Measurements from ENCODE around the gene CEP290. TPM values are rescaled to one million over a fixed set of nuclear protein-coding genes. Genes with fewer than 3 reads are reported as not detected.

The CEP290 gene
- polyA plus RNA-seq, 1 experiment, result 8.1 TPM

GRCh38 chr12:88153959-88154358 lies 12.1 kb upstream of the CEP290 start:
- TF ChIP-seq CTCF (IDR thresholded peaks at IDR 0.05; ENCODE audit: low read depth, low read length), result peak; percentile 41
- H3K27me3 ChIP-seq (ENCODE audit: control insufficient read depth, insufficient read depth, low read length), result no peaks in the 10 kb centered on the region
- POLR2A ChIA-PET, result no interaction called here
- CTCF ChIA-PET, result interaction anchor here (0.5 to 3.9 kb wide), 7 partner anchors 15 to 863 kb away, joined by 3 to 27 read pairs (median 3); partner anchors contain the start of gene KITLG
- no peaks in the 10 kb centered on the region for H3K9me3 ChIP-seq (ENCODE audit: control insufficient read depth, insufficient read depth, low read length)
- H3K27ac ChIP-seq (ENCODE audit: low read depth, low read length), result no peak overlapping the region
- H3K4me3 ChIP-seq (ENCODE audit: low read depth, low read length), result no peak overlapping the region
- peak; percentile 20 for DNase-seq (ENCODE audit: low read depth, low spot score)

- TF ChIP-seq CTCF (IDR thresholded peaks at IDR 0.05; ENCODE audit: low read depth, low read length), result no peak
- H3K27me3 ChIP-seq (ENCODE audit: control insufficient read depth, insufficient read depth, low read length), result no peaks in the 10 kb centered on the region
- CTCF ChIA-PET, result interaction anchor here (0.5 kb wide), 1 partner anchor 238 kb away, joined by 3 read pairs; no protein-coding TSS in a partner anchor
- no peak for DNase-seq (ENCODE audit: low read depth, low spot score)
- POLR2A ChIA-PET, result no interaction called here
- no peaks in the 10 kb centered on the region for H3K9me3 ChIP-seq (ENCODE audit: control insufficient read depth, insufficient read depth, low read length)
- no peak overlapping the region for H3K27ac ChIP-seq (ENCODE audit: low read depth, low read length)
- no peak overlapping the region for H3K4me3 ChIP-seq (ENCODE audit: low read depth, low read length)
These were observed 8.2 kb upstream of the CEP290 start for GRCh38 chr12:88150063-88150462.

- DNase-seq (ENCODE audit: low read depth, low spot score), result no peak
- POLR2A ChIA-PET, result no interaction called here
These were observed 3.9 kb upstream of the CEP290 start for GRCh38 chr12:88145567-88146505.

GRCh38 chr12:88144546-88145468 lies 2.9 kb upstream of the CEP290 start:
- H3K27ac ChIP-seq (ENCODE audit: low read depth, low read length), result no peak overlapping the region
- H3K27me3 ChIP-seq (ENCODE audit: control insufficient read depth, insufficient read depth, low read length), result no peaks in the 10 kb centered on the region
- ChIA-PET POLR2A (no interaction called here), CTCF (no interaction called here)
- no peak for DNase-seq (ENCODE audit: low read depth, low spot score)
- H3K9me3 ChIP-seq (ENCODE audit: control insufficient read depth, insufficient read depth, low read length), result no peaks in the 10 kb centered on the region
- no peak overlapping the region for H3K4me3 ChIP-seq (ENCODE audit: low read depth, low read length)
- TF ChIP-seq CTCF (IDR thresholded peaks at IDR 0.05; ENCODE audit: low read depth, low read length), result no peak

More at GRCh38 chr12:88145567-88146505, 3.9 kb upstream of the CEP290 start:
- Histone ChIP-seq H3K4me3 (ENCODE audit: low read depth, low read length) (no peak overlapping the region), H3K27ac (ENCODE audit: low read depth, low read length) (no peak overlapping the region), H3K27me3 (ENCODE audit: control insufficient read depth, insufficient read depth, low read length) (no peaks in the 10 kb centered on the region), H3K9me3 (ENCODE audit: control insufficient read depth, insufficient read depth, low read length) (no peaks in the 10 kb centered on the region)
- CTCF ChIA-PET, result interaction anchor here (0.6 to 0.9 kb wide), 3 partner anchors 9 to 492 kb away, joined by 3 read pairs; no protein-coding TSS in a partner anchor
- TF ChIP-seq CTCF (IDR thresholded peaks at IDR 0.05; ENCODE audit: low read depth, low read length), result no peak
